HG03045 (cell line): ENCODE measurements around the gene UBXN7.
A peak's percentile ranks its signal among the peaks of the same experiment; 100 is the strongest.
"Not testable (repeated sequence)": the region's sequence is repeated elsewhere in the genome, so short reads cannot be mapped to it uniquely, and the experiment has no call there.

Source experiments
- ATAC-seq: cut with Tn5 transposase; IDR thresholded peaks from one replicate; pipeline ENCODE4 v1.9.1; 2021; ENCODE audit warnings: mild to moderate bottlenecking, moderate library complexity; ENCODE audit not compliant: unreplicated experiment

The UBXN7 gene

GRCh38 chr3:196320137-196320536 is 112.1 kb downstream of the UBXN7 start:
- ATAC-seq = no peak

DNA sequence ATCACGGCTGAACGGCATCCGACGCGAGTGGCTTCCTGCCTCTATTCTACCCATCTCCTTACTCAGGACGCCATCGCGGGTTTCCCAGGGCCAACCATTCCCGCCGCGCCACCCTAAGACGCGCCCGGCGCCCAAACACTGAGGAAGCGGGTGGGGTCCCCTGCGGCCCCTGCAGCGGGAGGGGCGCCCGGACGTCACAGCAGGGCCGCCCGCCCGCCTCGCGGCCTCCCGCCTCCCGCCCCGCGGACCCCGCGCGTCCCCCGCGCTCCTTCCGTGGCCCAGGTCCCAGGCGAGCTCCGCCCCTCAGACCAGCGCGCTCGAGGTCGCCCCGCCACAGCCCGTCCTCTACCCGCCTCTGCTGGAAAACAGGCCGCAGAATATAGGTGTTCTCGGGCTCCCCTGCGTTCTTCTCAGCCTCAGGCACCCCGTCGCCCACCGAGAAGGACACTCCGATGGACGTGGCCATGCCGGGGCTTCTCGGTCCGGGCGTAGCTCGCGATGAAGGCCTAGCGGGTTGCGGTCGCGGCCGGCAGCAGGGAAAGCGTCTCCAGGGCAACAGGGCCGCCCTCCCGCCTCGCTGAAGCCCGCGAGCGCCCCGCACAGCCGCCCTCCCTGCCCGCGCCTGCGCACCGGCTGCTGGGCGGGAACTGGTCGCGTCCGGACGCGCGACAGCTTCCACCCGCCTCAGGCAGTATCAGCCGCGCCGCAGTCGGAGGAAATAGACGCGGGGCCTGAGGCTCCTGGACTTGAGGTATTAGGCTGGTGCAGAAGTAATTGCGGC is 114.3 kb downstream of the UBXN7 start, which contains the start of gene DYNLT2B:
TSS of gene DYNLT2B (minus strand) at position 554 of the 781 bp plus-strand sequence. CDS start at position 466, 88 bp downstream.
- ATAC-seq = peak; percentile 84

DNA sequence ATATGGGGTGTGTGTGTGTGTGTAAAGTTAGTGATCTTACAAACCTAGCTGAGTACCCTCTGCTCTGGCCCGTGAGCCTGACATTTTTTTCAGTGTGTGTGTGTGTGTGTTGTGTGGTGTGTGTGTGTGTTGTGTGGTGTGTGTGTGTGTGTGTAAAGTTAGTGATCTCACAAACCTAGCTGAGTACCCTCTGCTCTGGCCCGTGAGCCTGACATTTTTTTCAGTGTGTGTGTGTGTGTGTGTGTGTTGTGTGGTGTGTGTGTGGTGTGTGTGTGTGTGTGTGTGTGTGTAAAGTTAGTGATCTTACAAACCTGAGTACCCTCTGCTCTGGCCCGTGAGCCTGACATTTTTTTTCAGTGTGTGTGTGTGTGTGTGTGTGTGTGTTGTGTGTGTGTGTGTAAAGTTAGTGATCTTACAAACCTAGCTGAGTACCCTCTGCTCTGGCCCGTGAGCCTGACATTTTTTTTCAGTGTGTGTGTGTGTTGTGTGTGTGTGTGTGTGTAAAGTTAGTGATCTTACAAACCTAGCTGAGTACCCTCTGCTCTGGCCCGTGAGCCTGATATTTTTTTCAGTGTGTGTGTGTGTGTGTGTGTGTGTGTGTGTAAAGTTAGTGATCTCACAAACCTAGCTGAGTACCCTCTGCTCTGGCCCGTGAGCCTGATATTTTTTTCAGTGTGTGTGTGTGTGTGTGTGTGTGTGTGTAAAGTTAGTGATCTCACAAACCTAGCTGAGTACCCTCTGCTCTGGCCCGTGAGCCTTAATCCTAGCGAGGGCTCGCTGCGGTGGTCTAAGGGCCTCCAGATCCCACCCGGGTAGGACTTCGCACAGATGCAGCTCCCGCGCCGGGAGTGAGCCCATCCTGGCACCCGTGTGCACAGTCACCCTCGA is 115.2 kb downstream of the UBXN7 start:
- ATAC-seq = not testable (repeated sequence)

GRCh38 chr3:196315821-196316220 is 116.4 kb downstream of the UBXN7 start:
- ATAC-seq = no peak

- no peak for ATAC-seq
Measured at GRCh38 chr3:196314597-196314996, 117.6 kb downstream of the UBXN7 start.

DNA sequence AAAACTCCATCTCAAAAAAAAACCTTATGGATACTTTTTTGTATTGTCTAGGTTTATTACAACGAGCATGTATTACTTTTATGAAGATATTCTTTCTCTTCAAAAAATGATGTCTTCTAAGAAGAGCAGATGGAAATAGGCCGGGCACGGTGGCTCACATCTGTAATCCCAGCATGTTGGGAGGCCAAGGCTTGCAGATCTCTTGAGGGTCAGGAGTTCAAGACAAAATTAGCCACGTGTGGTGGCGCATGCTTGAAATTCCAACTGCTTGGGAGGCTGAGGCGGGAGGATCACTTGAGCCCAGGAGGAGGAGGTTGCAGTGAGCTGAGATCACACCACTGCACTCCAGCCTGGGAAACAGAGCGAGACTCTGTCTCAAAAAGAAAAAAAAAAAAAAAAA is 118.1 kb downstream of the UBXN7 start:
- ATAC-seq = not testable (repeated sequence)

- ATAC-seq = not testable (repeated sequence)
Measured at GRCh38 chr3:196302960-196303359, 129.3 kb downstream of the UBXN7 start.

- ATAC-seq = not testable (repeated sequence)
Measured at GRCh38 chr3:196302551-196302950, 129.7 kb downstream of the UBXN7 start.

DNA sequence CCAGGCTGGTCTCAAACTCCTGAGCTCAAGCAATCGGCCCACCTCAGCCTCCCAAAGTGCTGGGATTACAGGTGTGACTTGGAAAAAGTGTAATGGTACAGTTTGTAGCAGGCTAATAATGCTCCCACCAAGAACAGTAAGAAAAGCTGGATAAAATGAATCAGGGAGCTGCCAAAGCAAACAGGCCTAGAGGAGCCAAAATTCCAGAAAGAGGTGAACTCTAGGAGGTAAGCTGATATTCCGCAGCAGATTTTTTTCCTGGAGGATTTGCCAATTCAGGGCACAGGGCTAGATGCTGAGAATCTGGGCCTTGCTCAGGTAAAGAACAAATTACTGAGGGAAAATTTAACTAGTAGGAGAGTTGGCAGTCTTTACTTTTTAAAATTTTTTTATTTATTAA is 133.7 kb downstream of the UBXN7 start:
- ATAC-seq = no peak
